HG03558 (cell line): Measurements from ENCODE around the gene SENP8.

Experiments
- ATAC-seq: cut with Tn5 transposase; IDR thresholded peaks from one replicate; pipeline ENCODE4 v1.9.1; 2021; ENCODE audit warnings: moderate number of reproducible peaks; ENCODE audit not compliant: unreplicated experiment; ENCODE audit errors: extremely low read depth

Gene SENP8

GRCh38 chr15:72173401-72173800 is 55.2 kb downstream of the SENP8 start:
- no peak for ATAC-seq

GRCh38 chr15:72173864-72174550 is 55.8 kb downstream of the SENP8 start:
- ATAC-seq = no peak

GRCh38 chr15:72174551-72175165 is 56.5 kb downstream of the SENP8 start:
- no peak for ATAC-seq

- ATAC-seq = no peak
These were observed 57.2 kb downstream of the SENP8 start for GRCh38 chr15:72175186-72176044.

GRCh38 chr15:72176159-72176558 is 58.0 kb downstream of the SENP8 start:
- no peak for ATAC-seq

- ATAC-seq = no peak
These were observed 58.5 kb downstream of the SENP8 start for GRCh38 chr15:72176743-72177142.

- no peak for ATAC-seq
These were observed 60.9 kb downstream of the SENP8 start for GRCh38 chr15:72178976-72179585.

- ATAC-seq = no peak
These were observed 61.9 kb downstream of the SENP8 start for GRCh38 chr15:72179950-72180581.

GRCh38 chr15:72180761-72181324 is 62.6 kb downstream of the SENP8 start:
- ATAC-seq = no peak

GRCh38 chr15:72182244-72182643 is 64.0 kb downstream of the SENP8 start:
- no peak for ATAC-seq

- no peak for ATAC-seq
These were observed 64.5 kb downstream of the SENP8 start for GRCh38 chr15:72182673-72183072.

GRCh38 chr15:72183781-72184164 is 65.6 kb downstream of the SENP8 start:
- no peak for ATAC-seq

- no peak for ATAC-seq
These were observed 66.1 kb downstream of the SENP8 start for GRCh38 chr15:72184165-72184811.

GRCh38 chr15:72189250-72189902 is 71.2 kb downstream of the SENP8 start:
- no peak for ATAC-seq

- ATAC-seq = no peak
These were observed 74.2 kb downstream of the SENP8 start for GRCh38 chr15:72192416-72192815.
